Hematopoietic multipotent progenitor cell treated with erythropoietin and hydrocortisone succinate and interleukin-3 and kit ligand, for 4 days (in vitro differentiated cells): Measurements from ENCODE around the gene TLN1.

Experiments
- DNase-seq: peaks from one replicate; pipeline ENCODE4 v3.0.0-alpha.2; 2015

The TLN1 gene

DNA sequence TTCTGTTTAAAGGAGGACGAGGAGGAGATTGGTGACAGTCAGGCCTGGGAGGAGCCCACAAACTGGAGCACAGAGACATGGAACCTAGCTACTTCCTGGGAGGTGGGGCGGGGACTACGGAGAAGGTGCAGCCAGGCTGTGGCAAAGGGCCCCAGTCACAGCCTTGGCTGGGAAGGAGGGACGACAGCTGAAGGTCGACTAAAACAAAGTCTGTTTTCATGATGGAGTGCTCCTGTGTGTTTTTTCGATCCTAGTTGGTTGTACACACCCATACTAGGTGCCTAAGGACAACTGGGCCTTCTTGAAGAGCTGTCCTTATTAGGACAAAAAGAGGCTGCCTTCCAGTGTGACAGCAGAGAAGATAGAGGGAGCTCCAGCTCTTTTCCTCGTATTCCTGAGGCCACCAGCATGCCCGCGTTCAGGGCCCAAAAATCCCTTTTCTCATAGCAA is 71.0 kb downstream of the TLN1 start:
- DNase-seq = peak; percentile 44

- no peak for DNase-seq
These were observed 72.7 kb downstream of the TLN1 start for GRCh38 chr9:35659340-35659739.

DNA sequence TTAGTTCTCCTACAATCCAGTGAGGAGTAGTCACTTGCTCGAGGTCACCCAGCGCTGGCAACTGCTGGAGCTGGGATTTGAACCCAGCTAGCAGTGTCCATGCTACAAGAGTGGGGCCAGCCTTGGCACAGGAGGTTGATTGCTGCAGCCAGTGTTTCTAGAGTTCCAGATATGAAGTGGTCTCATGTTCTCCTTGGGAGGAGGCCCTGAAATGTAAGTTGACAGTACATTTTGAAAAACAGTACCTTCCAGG is 73.1 kb downstream of the TLN1 start:
- peak; percentile 63 for DNase-seq

GRCh38 chr9:35658137-35658967 is 73.6 kb downstream of the TLN1 start, which contains the start of gene CCDC107:
TSS of gene CCDC107 (plus strand) at chr9:35658292. CDS start at chr9:35658380, 88 bp downstream.
- DNase-seq = peak; percentile 94

DNA sequence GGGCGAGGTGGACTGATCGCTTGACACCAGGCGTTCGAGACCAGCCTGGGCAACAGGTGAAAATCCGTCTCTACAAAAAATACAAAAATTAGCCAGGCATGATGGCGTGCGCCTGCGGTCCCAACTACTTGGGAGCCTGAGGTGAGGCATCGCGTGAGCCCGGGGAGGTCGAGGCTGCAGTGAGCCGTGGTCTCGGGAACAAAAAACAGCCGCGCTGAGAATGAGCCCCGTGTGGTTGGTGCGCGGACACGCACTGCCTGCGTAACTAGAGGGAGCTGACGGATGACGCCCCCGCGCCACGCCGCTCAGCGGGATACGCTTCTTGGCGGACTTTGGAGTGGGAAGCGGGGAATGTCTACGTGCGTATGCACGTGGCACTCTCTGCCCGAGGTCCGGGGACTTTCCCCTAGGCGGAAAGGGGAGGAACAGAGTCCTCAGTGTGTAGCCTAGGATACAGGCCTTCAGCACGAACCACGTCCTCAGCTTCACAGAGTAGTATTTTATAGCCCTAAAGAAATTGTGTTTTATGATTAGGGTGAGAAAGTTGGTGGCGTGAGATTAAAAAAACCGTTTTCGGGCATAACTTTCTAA is 74.4 kb downstream of the TLN1 start, which contains the start of gene RMRP:
Gene RMRP, minus strand, starts transcription at position 474 of the 591 bp plus-strand sequence.
- DNase-seq = peak; percentile 99

DNA sequence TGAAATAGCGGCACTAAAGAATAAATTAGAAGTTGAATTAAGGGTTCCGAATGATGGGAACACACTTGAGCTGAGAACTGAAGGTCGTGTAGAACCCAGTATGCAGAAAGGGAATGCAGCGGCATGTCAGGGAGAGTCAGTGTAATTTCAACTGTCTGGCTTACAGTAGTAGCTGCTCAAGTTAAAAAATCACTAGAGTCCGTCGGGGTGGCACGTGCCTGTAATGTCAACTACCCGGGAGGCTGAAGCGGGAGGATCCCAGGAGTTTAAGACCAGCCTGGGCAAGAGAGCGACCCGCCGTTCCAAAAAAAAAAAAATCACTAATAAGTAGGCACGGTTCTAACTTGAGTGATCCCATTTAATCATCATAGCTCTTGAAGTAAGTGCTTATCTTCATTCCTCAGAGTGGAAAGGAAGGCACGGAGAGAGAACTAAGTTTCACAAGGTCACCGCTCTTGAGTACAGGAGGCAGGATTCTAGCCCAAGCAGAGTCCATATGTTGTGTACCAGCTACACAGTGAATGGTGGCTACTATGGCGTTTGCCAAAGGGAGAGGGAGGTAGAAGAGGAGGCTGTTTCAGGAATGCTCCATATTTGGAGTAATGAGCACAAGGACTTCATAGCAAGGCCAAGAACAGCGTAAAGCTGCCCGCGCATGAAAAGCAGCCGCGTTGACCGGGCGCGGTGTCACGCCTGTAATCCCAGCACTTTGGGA is 75.0 kb downstream of the TLN1 start:
- DNase-seq = peak; percentile 60

DNA sequence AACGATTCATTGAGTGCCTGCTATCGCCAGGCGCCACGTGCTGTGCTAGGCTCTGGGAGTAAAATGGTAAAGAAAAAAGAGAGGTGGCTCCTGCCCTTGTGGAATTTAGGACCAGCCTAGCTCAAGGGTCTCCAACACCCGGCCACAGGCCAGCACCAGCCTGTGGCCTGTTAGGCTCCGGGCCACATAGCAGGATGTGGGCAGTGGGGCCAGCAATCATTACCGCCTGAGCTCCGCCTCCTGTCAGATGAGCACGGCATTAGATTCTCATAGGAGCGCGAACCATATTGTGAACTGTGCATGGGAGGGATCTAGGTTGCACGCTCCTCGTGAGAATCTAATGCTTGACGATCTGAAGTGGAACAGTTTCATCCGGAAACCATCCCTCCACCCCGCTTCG is 75.6 kb downstream of the TLN1 start:
- DNase-seq = peak; percentile 60

DNA sequence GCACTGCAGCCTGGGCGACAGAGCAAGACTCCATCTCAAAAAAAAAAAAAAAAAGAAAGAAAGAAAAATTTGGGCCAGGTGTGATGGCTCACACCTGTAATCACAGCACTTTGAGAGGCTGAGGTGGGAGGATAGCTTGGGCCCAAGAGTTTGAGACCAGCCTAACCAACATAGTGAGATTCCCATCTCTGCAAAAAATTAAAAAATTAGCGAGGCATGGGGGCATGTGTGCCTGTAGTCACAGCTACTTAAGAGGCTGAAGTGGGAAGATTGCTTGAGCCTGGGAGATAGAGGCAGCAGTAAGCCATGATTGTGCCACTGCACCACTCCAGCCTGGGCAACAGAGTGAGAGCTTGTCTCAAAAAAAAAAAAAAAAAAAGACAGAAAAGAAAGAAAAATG is 78.4 kb downstream of the TLN1 start:
- no peak for DNase-seq

GRCh38 chr9:35652829-35653209 is 79.2 kb downstream of the TLN1 start:
- no peak for DNase-seq

- peak; percentile 31 for DNase-seq
These were observed 79.8 kb downstream of the TLN1 start for GRCh38 chr9:35651956-35652828.

- DNase-seq = no peak
These were observed 81.4 kb downstream of the TLN1 start, which contains the start of gene SIT1 for GRCh38 chr9:35650341-35651158. TSS of gene SIT1 (minus strand) at chr9:35650931. CDS start at chr9:35650853, 78 bp downstream.

GRCh38 chr9:35649431-35650340 is 82.3 kb downstream of the TLN1 start:
- peak; percentile 58 for DNase-seq
